ENCODE measurements around the gene PLXDC2.

Gene PLXDC2

DNA sequence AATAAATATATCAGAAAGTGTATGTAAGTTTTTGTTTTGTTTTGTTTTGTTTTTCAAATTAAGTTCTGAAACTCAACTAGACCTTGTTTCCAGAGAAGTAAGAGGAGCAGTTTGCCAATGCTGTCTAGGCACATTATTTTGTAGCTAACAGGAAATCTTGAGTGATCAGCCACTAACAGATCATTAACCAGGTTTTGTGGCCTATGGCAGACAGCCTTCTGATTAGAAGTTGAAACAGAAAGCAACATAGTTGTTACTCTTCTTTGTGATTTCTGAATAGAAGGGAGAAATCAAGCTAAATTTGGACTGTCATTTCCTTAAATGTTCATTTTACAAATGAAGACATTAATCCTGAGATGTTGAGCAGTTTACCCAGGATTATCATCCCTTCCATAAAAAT lies 142.6 kb downstream of the PLXDC2 start:
- no peak overlapping the region for H3K27ac ChIP-seq (ENCODE audit: low read depth, low read length)
- DNase-seq: no peak
- no peak overlapping the region for H2BK15ac ChIP-seq (replicated peaks; ENCODE audit: low read depth)
- no peak overlapping the region for H2BK5ac ChIP-seq (ENCODE audit: low read length)
- H4K8ac ChIP-seq (ENCODE audit: low read depth, low read length): no peak overlapping the region
- no peak overlapping the region for H2BK120ac ChIP-seq (ENCODE audit: low read depth, low read length)
- no peak overlapping the region for H3K56ac ChIP-seq (ENCODE audit: low read length)
- no peak overlapping the region for H3K4ac ChIP-seq (ENCODE audit: low read depth, low read length)
- H3K79me2 ChIP-seq (ENCODE audit: control insufficient read depth, insufficient read depth, low read length): no peaks in the 10 kb centered on the region
- H3K4me1 ChIP-seq (ENCODE audit: control insufficient read depth, low read depth, low read length): no peaks in the 10 kb centered on the region
- H3K23ac ChIP-seq (ENCODE audit: low read length): no peak overlapping the region
- H3K79me1 ChIP-seq (ENCODE audit: low read length): peaks cover 2% of the 10 kb centered on the region
- H3K18ac ChIP-seq (ENCODE audit: low read length): no peak overlapping the region
- H3K4me2 ChIP-seq (ENCODE audit: low read length): no peak overlapping the region
- no peaks in the 10 kb centered on the region for H3K36me3 ChIP-seq (ENCODE audit: control insufficient read depth, insufficient read depth, low read length)
- H3K9ac ChIP-seq (ENCODE audit: low read length): no peak overlapping the region
- no peaks in the 10 kb centered on the region for H3K27me3 ChIP-seq (ENCODE audit: insufficient read depth, low read length, poor library complexity)
- H4K5ac ChIP-seq (ENCODE audit: low read length): no peak overlapping the region
- no peak overlapping the region for H3K4me3 ChIP-seq (ENCODE audit: low read length)
- no peak overlapping the region for H2AK5ac ChIP-seq (ENCODE audit: low read length)

DNA sequence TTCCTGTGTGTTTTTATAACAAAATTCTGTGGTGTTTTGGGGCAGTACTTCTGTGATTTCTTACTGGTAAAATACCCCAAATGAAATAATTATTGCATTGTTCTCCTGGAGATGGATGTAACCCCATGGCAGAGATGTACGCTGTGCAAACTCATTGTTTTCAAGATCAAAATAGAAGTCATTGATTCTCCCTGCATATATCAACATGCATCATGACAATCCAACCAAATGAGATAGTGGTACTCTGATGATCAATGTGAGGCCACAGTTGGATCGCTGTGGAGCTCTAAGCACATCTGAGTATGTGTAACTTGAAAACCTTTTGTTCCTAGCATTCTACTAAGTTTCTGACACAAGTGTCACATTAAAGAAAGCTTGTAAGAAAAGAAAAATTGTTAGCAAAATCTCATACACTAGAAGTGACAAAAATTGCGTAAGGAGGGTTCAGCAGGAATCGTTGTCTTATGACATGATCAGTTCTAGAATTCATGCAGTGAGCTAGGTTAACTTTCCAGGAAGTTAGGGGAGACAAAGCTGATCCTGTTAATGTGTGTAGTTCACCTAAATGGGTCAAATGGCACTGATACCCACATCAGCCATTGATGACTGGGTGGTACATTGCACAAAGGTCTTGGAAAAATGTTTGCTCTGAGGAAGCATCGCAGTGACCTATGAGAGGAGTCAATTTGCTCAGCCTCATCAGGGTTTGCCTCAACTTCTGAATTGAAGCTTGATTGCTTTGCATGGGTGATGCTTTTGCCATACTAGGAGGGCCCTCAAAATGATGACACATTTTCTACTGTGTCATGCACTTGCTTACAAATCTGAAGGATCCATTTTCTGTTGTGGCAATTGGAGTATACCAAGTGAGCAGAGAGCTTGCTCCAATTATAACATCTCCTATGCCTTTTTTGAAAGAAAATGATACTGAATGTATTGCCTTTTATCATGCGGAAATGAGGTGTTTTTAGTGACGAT lies 145.1 kb downstream of the PLXDC2 start:
- no peak overlapping the region for H2AK5ac ChIP-seq (ENCODE audit: low read length)
- H3K23ac ChIP-seq (ENCODE audit: low read length): no peak overlapping the region
- H2BK120ac ChIP-seq (ENCODE audit: low read depth, low read length): no peak overlapping the region
- WGBS (ENCODE audit: extremely low coverage, insufficient coverage, low lambda C conversion rate): 100% methylated on average over 2 of the region's 7 CpGs
- no peaks in the 10 kb centered on the region for H3K79me2 ChIP-seq (ENCODE audit: control insufficient read depth, insufficient read depth, low read length)
- no peaks in the 10 kb centered on the region for H3K79me1 ChIP-seq (ENCODE audit: low read length)
- no peak for DNase-seq
- no peak overlapping the region for H3K4me3 ChIP-seq (ENCODE audit: low read length)
- H3K36me3 ChIP-seq (ENCODE audit: control insufficient read depth, insufficient read depth, low read length): no peaks in the 10 kb centered on the region
- no peak overlapping the region for H3K27ac ChIP-seq (ENCODE audit: low read depth, low read length)
- H4K5ac ChIP-seq (ENCODE audit: low read length): peak overlapping the region; percentile 15
- no peak overlapping the region for H3K56ac ChIP-seq (ENCODE audit: low read length)
- H3K4me1 ChIP-seq (ENCODE audit: control insufficient read depth, low read depth, low read length): peaks cover 2% of the 10 kb centered on the region
- H3K18ac ChIP-seq (ENCODE audit: low read length): no peak overlapping the region
- no peak overlapping the region for H3K4ac ChIP-seq (ENCODE audit: low read depth, low read length)
- no peak overlapping the region for H2BK15ac ChIP-seq (replicated peaks; ENCODE audit: low read depth)
- no peak overlapping the region for H3K9ac ChIP-seq (ENCODE audit: low read length)
- no peak overlapping the region for H2BK5ac ChIP-seq (ENCODE audit: low read length)
- H3K27me3 ChIP-seq (ENCODE audit: insufficient read depth, low read length, poor library complexity): no peaks in the 10 kb centered on the region
- no peak overlapping the region for H3K4me2 ChIP-seq (ENCODE audit: low read length)
- H4K8ac ChIP-seq (ENCODE audit: low read depth, low read length): no peak overlapping the region

DNA sequence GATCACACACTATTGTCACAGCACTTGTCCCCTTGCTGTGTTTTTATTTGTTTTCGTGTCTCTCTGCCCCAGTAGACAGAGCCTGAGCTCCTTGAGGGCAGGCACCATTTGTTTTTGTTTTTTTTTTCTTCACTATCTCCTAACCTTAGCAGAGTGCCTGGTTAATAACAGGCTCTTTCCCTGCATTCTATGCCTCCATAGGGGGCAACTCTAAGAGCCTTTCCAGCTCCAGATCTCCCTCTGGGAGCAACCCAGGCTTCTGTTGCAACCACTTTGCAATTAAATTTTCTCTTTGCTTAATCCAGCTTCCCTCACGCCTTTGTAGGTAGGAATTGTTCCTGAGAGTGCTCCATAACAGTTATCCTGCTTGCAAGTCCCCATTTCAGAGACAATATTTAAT lies 148.4 kb downstream of the PLXDC2 start:
- no CpG with 5 or more reads among the region's 2 CpGs for WGBS (ENCODE audit: extremely low coverage, insufficient coverage, low lambda C conversion rate)
- H2BK120ac ChIP-seq (ENCODE audit: low read depth, low read length): no peak overlapping the region
- no peak overlapping the region for H3K9ac ChIP-seq (ENCODE audit: low read length)
- H3K4me2 ChIP-seq (ENCODE audit: low read length): no peak overlapping the region
- no peak overlapping the region for H3K56ac ChIP-seq (ENCODE audit: low read length)
- DNase-seq: peak; percentile 82
- no peak overlapping the region for H2BK5ac ChIP-seq (ENCODE audit: low read length)
- no peak overlapping the region for H2AK5ac ChIP-seq (ENCODE audit: low read length)
- no peaks in the 10 kb centered on the region for H3K36me3 ChIP-seq (ENCODE audit: control insufficient read depth, insufficient read depth, low read length)
- H3K23ac ChIP-seq (ENCODE audit: low read length): no peak overlapping the region
- H3K4me1 ChIP-seq (ENCODE audit: control insufficient read depth, low read depth, low read length): peaks cover 4% of the 10 kb centered on the region
- no peaks in the 10 kb centered on the region for H3K79me2 ChIP-seq (ENCODE audit: control insufficient read depth, insufficient read depth, low read length)
- H3K27me3 ChIP-seq (ENCODE audit: insufficient read depth, low read length, poor library complexity): no peaks in the 10 kb centered on the region
- no peak overlapping the region for H2BK15ac ChIP-seq (replicated peaks; ENCODE audit: low read depth)
- no peaks in the 10 kb centered on the region for H3K79me1 ChIP-seq (ENCODE audit: low read length)
- H3K4me3 ChIP-seq (ENCODE audit: low read length): no peak overlapping the region
- H4K5ac ChIP-seq (ENCODE audit: low read length): no peak overlapping the region
- H3K18ac ChIP-seq (ENCODE audit: low read length): no peak overlapping the region
- peak overlapping the region; percentile 4 for H3K27ac ChIP-seq (ENCODE audit: low read depth, low read length)
- no peak overlapping the region for H3K4ac ChIP-seq (ENCODE audit: low read depth, low read length)
- H4K8ac ChIP-seq (ENCODE audit: low read depth, low read length): no peak overlapping the region

DNA sequence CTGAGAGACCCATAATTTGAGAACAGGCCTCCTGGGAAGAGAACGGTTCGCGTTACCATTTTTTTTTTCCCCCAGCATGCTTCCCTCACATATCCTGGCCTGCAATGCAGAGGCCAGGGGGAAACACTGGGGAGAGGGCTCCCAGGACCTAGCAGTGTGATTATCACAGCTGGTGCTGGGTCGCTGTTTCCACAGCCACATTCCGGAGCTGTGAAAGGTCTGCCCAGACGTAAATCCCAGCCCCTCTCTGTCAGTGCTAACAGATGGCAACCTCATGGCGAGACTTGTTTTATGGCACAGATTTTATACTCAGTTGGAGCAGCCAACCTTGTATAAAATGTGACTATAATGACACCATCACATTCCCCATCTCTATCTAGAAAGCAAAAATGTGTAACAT lies 150.5 kb downstream of the PLXDC2 start:
- no peak overlapping the region for H3K4me2 ChIP-seq (ENCODE audit: low read length)
- no peak overlapping the region for H2BK15ac ChIP-seq (replicated peaks; ENCODE audit: low read depth)
- H3K23ac ChIP-seq (ENCODE audit: low read length): no peak overlapping the region
- no peak overlapping the region for H4K5ac ChIP-seq (ENCODE audit: low read length)
- no peak overlapping the region for H3K9ac ChIP-seq (ENCODE audit: low read length)
- no peaks in the 10 kb centered on the region for H3K36me3 ChIP-seq (ENCODE audit: control insufficient read depth, insufficient read depth, low read length)
- no peak overlapping the region for H3K56ac ChIP-seq (ENCODE audit: low read length)
- no peaks in the 10 kb centered on the region for H3K79me2 ChIP-seq (ENCODE audit: control insufficient read depth, insufficient read depth, low read length)
- peak; percentile 94 for DNase-seq
- H3K4me3 ChIP-seq (ENCODE audit: low read length): no peak overlapping the region
- no peak overlapping the region for H3K27ac ChIP-seq (ENCODE audit: low read depth, low read length)
- H3K4me1 ChIP-seq (ENCODE audit: control insufficient read depth, low read depth, low read length): peaks cover 4% of the 10 kb centered on the region
- H2AK5ac ChIP-seq (ENCODE audit: low read length): no peak overlapping the region
- no peak overlapping the region for H4K8ac ChIP-seq (ENCODE audit: low read depth, low read length)
- no peak overlapping the region for H2BK120ac ChIP-seq (ENCODE audit: low read depth, low read length)
- H3K4ac ChIP-seq (ENCODE audit: low read depth, low read length): no peak overlapping the region
- peak overlapping the region; percentile 18 for H3K18ac ChIP-seq (ENCODE audit: low read length)
- no peaks in the 10 kb centered on the region for H3K27me3 ChIP-seq (ENCODE audit: insufficient read depth, low read length, poor library complexity)
- WGBS (ENCODE audit: extremely low coverage, insufficient coverage, low lambda C conversion rate): no CpG with 5 or more reads among the region's 7 CpGs
- peaks cover under 1% of the 10 kb centered on the region for H3K79me1 ChIP-seq (ENCODE audit: low read length)
- H2BK5ac ChIP-seq (ENCODE audit: low read length): no peak overlapping the region

DNA sequence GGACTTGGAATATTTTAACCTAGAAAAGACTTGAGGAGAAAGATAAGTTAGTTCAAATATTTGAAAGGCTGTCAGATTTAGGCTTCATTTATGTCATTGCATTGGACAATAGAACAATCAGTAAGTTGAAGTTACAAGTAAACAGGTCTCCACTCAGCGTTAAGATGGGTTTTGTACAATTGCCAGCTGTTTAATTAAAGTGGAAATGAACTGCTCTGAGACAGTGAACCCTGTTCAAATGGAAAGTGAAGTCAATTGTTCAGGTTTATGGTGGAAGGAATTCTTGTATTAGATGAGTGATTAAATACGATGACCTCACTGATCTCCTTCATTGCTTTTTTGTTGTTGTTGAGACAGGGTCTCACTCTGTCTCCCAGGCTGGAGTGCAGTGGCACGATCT lies 151.7 kb downstream of the PLXDC2 start:
- H2BK15ac ChIP-seq (replicated peaks; ENCODE audit: low read depth): no peak overlapping the region
- H4K5ac ChIP-seq (ENCODE audit: low read length): no peak overlapping the region
- no peak overlapping the region for H3K4me2 ChIP-seq (ENCODE audit: low read length)
- no peaks in the 10 kb centered on the region for H3K27me3 ChIP-seq (ENCODE audit: insufficient read depth, low read length, poor library complexity)
- H3K79me1 ChIP-seq (ENCODE audit: low read length): peaks cover 2% of the 10 kb centered on the region
- no peak overlapping the region for H3K56ac ChIP-seq (ENCODE audit: low read length)
- peaks cover 4% of the 10 kb centered on the region for H3K4me1 ChIP-seq (ENCODE audit: control insufficient read depth, low read depth, low read length)
- H3K36me3 ChIP-seq (ENCODE audit: control insufficient read depth, insufficient read depth, low read length): no peaks in the 10 kb centered on the region
- no peak overlapping the region for H3K23ac ChIP-seq (ENCODE audit: low read length)
- no peak overlapping the region for H2BK5ac ChIP-seq (ENCODE audit: low read length)
- no peak overlapping the region for H3K18ac ChIP-seq (ENCODE audit: low read length)
- H3K4me3 ChIP-seq (ENCODE audit: low read length): no peak overlapping the region
- no peak overlapping the region for H2AK5ac ChIP-seq (ENCODE audit: low read length)
- no peak overlapping the region for H4K8ac ChIP-seq (ENCODE audit: low read depth, low read length)
- no CpG with 5 or more reads among the region's 3 CpGs for WGBS (ENCODE audit: extremely low coverage, insufficient coverage, low lambda C conversion rate)
- H2BK120ac ChIP-seq (ENCODE audit: low read depth, low read length): no peak overlapping the region
- no peaks in the 10 kb centered on the region for H3K79me2 ChIP-seq (ENCODE audit: control insufficient read depth, insufficient read depth, low read length)
- no peak overlapping the region for H3K27ac ChIP-seq (ENCODE audit: low read depth, low read length)
- no peak overlapping the region for H3K9ac ChIP-seq (ENCODE audit: low read length)
- H3K4ac ChIP-seq (ENCODE audit: low read depth, low read length): no peak overlapping the region
- DNase-seq: no peak

DNA sequence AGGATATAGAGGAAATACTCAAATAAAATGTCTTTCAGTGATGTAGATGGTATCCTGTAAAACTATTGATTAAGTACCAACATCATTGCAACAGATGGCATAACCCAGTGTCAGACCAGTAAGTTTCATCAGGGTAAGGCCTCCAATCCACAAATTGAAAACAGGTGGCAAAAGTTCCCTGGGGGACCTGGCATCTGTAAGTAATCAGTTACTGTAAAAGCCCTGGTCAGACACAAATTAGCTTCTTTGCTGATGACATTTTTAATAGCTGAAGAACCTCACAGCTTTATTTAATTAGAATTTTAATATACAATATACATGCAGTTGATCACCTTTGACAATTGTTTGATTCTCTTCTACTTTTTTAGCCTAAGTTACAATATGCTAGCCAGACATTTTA lies 152.5 kb downstream of the PLXDC2 start:
- Histone ChIP-seq H3K79me2 (ENCODE audit: control insufficient read depth, insufficient read depth, low read length) (no peaks in the 10 kb centered on the region), H3K27ac (ENCODE audit: low read depth, low read length) (no peak overlapping the region), H3K36me3 (ENCODE audit: control insufficient read depth, insufficient read depth, low read length) (no peaks in the 10 kb centered on the region), H2AK5ac (ENCODE audit: low read length) (no peak overlapping the region), H3K23ac (ENCODE audit: low read length) (no peak overlapping the region), H3K79me1 (ENCODE audit: low read length) (peaks cover 2% of the 10 kb centered on the region), H3K4me1 (ENCODE audit: control insufficient read depth, low read depth, low read length) (peaks cover 4% of the 10 kb centered on the region), H3K18ac (ENCODE audit: low read length) (no peak overlapping the region), H3K9ac (ENCODE audit: low read length) (no peak overlapping the region), H4K8ac (ENCODE audit: low read depth, low read length) (no peak overlapping the region), H2BK15ac (replicated peaks; ENCODE audit: low read depth) (no peak overlapping the region), H3K4me3 (ENCODE audit: low read length) (no peak overlapping the region), H3K4me2 (ENCODE audit: low read length) (no peak overlapping the region), H3K4ac (ENCODE audit: low read depth, low read length) (no peak overlapping the region), H2BK5ac (ENCODE audit: low read length) (no peak overlapping the region), H4K5ac (ENCODE audit: low read length) (no peak overlapping the region), H2BK120ac (ENCODE audit: low read depth, low read length) (no peak overlapping the region), H3K27me3 (ENCODE audit: insufficient read depth, low read length, poor library complexity) (no peaks in the 10 kb centered on the region), H3K56ac (ENCODE audit: low read length) (no peak overlapping the region)
- peak; percentile 30 for DNase-seq

Data from mesendoderm (in vitro differentiated cells).